K562 (cell line): Measurements from ENCODE around the gene ZNF615. TPM values are rescaled to one million over a fixed set of nuclear protein-coding genes. Genes with fewer than 3 reads are reported as not detected.
A peak's percentile ranks its signal among the peaks of the same experiment; 100 is the strongest.

Source experiments
- ATAC-seq: fragments of 200-7000 bp; cut with Tn5 transposase; 3 replicates; pipeline ENCODE4 v1.9.1; 2020; ENCODE audit warnings: moderate library complexity
- BruUV-seq: library from RNA; stranded (reverse); fragments of 400-500 nt; replicated peaks from 2 replicates; lab custom pipeline; 2021; lab: Mats Ljungman, UMichigan
- CTCF ChIA-PET: fragments of 300-600 bp; formaldehyde crosslinking; extraction: SDS; loops from one replicate; lab custom pipeline; 2021; ENCODE audit warnings: low intra/inter-chr PET ratio; lab: Yijun Ruan, JAX
- POLR2A ChIA-PET: fragments of 300-600, 350-650 bp; sonication (Branson Sonifier 250); formaldehyde crosslinking; extraction: SDS; loops from one replicate; lab custom pipeline; 2021; ENCODE audit warnings: antibody characterized with exemption, inconsistent platforms; lab: Yijun Ruan, JAX
- DNase-seq, 4 experiments: peaks; one replicate each; pipeline versions ENCODE4 v3.0.0 to v3.0.0-alpha.2; 2011 to 2018; ENCODE audit warnings: low spot score in 3 of 4, mixed read lengths in 3 of 4; ENCODE audit errors: extremely low read depth in 1 of 4
- FAIRE-seq: peaks from 2 replicates; lab custom pipeline; 2011; peaks lifted over from hg19 to GRCh38; lab: Jason Lieb, UNC
- H2AFZ ChIP-seq: 2 replicates; pipeline ENCODE4 v1.6.0; 2011; ENCODE audit warnings: low read depth, low read length, control low read depth, inconsistent platforms
- H3K27ac ChIP-seq: fragments of 200-600 bp; 3 replicates; pipeline ENCODE4 v1.8.0; 2011; ENCODE audit warnings: low read depth, mild to moderate bottlenecking, control low read depth, inconsistent platforms, low read length, moderate library complexity, mixed read lengths; ENCODE audit errors: extremely low read depth
- H3K27me3 ChIP-seq, 2 experiments: fragments of 300-600 bp in 1 of 2; 2 replicates in 1 of 2; 3 replicates in 1 of 2; pipeline versions ENCODE4 v1.6.0 to v1.8.0; 2011; ENCODE audit warnings: inconsistent platforms in 2 of 2, low read length in 2 of 2, mild to moderate bottlenecking in 1 of 2, mixed read lengths in 1 of 2, moderate library complexity in 1 of 2; ENCODE audit not compliant: control insufficient read depth in 2 of 2, insufficient read depth in 2 of 2
- H3K36me3 ChIP-seq: fragments of 300-600 bp; 3 replicates; pipeline ENCODE4 v1.8.0; 2011; ENCODE audit warnings: mild to moderate bottlenecking, low read length, inconsistent platforms; ENCODE audit not compliant: control insufficient read depth, insufficient read depth
- H3K4me1 ChIP-seq, 2 experiments: fragments of 200-600 bp in 1 of 2; replicated peaks in 1 of 2; 2 replicates in 1 of 2; 3 replicates in 1 of 2; pipeline versions ENCODE4 v1.5.1 to v1.8.0; 2011; ENCODE audit warnings: inconsistent platforms in 2 of 2, low read length in 2 of 2, mild to moderate bottlenecking in 1 of 2, mixed read lengths in 1 of 2, moderate library complexity in 1 of 2; ENCODE audit not compliant: control insufficient read depth in 2 of 2, insufficient read depth in 2 of 2
- H3K4me2 ChIP-seq: 2 replicates; pipeline ENCODE4 v1.6.1; 2011; ENCODE audit warnings: low read length, control low read depth, inconsistent platforms, mixed read lengths; ENCODE audit not compliant: insufficient read depth
- H3K4me3 ChIP-seq: fragments of 200-600 bp; sonication (generic), shearing (Covaris generic); 2 replicates; pipeline ENCODE4 v1.5.1; 2016; ENCODE audit warnings: control low read depth, inconsistent platforms
- H3K79me2 ChIP-seq: fragments of 200-600 bp; 3 replicates; pipeline ENCODE4 v1.8.0; 2011; ENCODE audit warnings: low read length, inconsistent platforms; ENCODE audit not compliant: control insufficient read depth, insufficient read depth
- H3K9ac ChIP-seq, 2 experiments: 2 replicates each; pipeline versions ENCODE4 v1.6.0 to v1.6.1; 2011; ENCODE audit warnings: low read depth in 2 of 2, low read length in 2 of 2, control low read depth in 1 of 2, inconsistent platforms in 1 of 2, mild to moderate bottlenecking in 1 of 2, mixed read lengths in 1 of 2; ENCODE audit not compliant: insufficient read depth in 1 of 2
- H3K9me1 ChIP-seq: one replicate; pipeline ENCODE4 v1.6.0; 2011; ENCODE audit warnings: inconsistent platforms, mild to moderate bottlenecking, low read length, moderate library complexity; ENCODE audit not compliant: control insufficient read depth, insufficient read depth
- H3K9me3 ChIP-seq: replicated peaks from 2 replicates; pipeline ENCODE4 v1.5.1; 2011; ENCODE audit warnings: low read depth, low read length, inconsistent platforms; ENCODE audit not compliant: control insufficient read depth, insufficient read depth
- H4K20me1 ChIP-seq: replicated peaks from 2 replicates; pipeline ENCODE4 v1.6.1; 2011; ENCODE audit warnings: low read length, inconsistent platforms, mixed read lengths; ENCODE audit not compliant: control insufficient read depth, insufficient read depth
- AFF4 ChIP-seq: sonication (generic); formaldehyde crosslinking; IDR thresholded peaks from 2 replicates; pipeline ENCODE4 v1.8.0; 2023; ENCODE audit warnings: mild to moderate bottlenecking, missing genetic modification reagents
- CBX2 ChIP-seq: fragments of 200-600 bp; sonication (generic); IDR thresholded peaks from one replicate; pipeline ENCODE4 v1.6.1; 2012; ENCODE audit warnings: mild to moderate bottlenecking, low read length, inconsistent platforms; ENCODE audit not compliant: insufficient read depth, poor library complexity, severe bottlenecking
- E2F5 ChIP-seq: sonication (generic); formaldehyde crosslinking; IDR thresholded peaks from 2 replicates; pipeline ENCODE4 v1.8.0; 2022; ENCODE audit warnings: mild to moderate bottlenecking, missing genetic modification reagents
- FOXJ3 ChIP-seq: sonication (generic); formaldehyde crosslinking; IDR thresholded peaks from 2 replicates; pipeline ENCODE4 v1.4.0; 2020; ENCODE audit warnings: mild to moderate bottlenecking, missing genetic modification reagents
- HCFC1 ChIP-seq: IDR thresholded peaks from 2 replicates; pipeline ENCODE4 v1.6.1; 2012; ENCODE audit warnings: low read depth, low read length, improper control_type of control experiment
- MAFG ChIP-seq: fragments of 450-650 bp; conservative IDR thresholded peaks from 2 replicates; pipeline ENCODE4 v1.6.1; 2016; ENCODE audit warnings: missing genetic modification characterization, missing compliant biosample characterization
- NFATC3 ChIP-seq: fragments of 450-650 bp; IDR thresholded peaks from 2 replicates; pipeline ENCODE4 v1.6.1; 2017; ENCODE audit warnings: mild to moderate bottlenecking
- NKRF ChIP-seq: fragments of 450-650 bp; IDR thresholded peaks from 2 replicates; pipeline ENCODE4 v1.6.1; 2016; ENCODE audit warnings: borderline replicate concordance
- XRCC4 ChIP-seq: IDR thresholded peaks from one replicate; pipeline ENCODE4 v1.6.1; 2011; ENCODE audit not compliant: insufficient read depth, insufficient read length; ENCODE audit errors: extremely low read depth
- ZBTB12 ChIP-seq: fragments of 250-450 bp; sonication (Bioruptor Pico); IDR thresholded peaks from 2 replicates; pipeline ENCODE4 v1.4.0; 2020
- ZKSCAN1 ChIP-seq: fragments of 150-350 bp; IDR thresholded peaks from 2 replicates; pipeline ENCODE4 v1.6.1; 2016; ENCODE audit warnings: low read depth, low read length
- ZNF583 ChIP-seq: fragments of 250-450 bp; sonication (Bioruptor Pico); IDR thresholded peaks from 2 replicates; pipeline ENCODE4 v1.4.0; 2020
- ZNF696 ChIP-seq: fragments of 250-450 bp; sonication (Bioruptor Pico); conservative IDR thresholded peaks from 2 replicates; pipeline ENCODE4 v1.4.0; 2020; ENCODE audit warnings: mild to moderate bottlenecking, moderate library complexity
- WGBS: fragments of 100-300 bp; shearing (Covaris generic); methylation state at CpG from one replicate; pipeline ENCODE4 v1.1.6; 2016; ENCODE audit warnings: low coverage, mixed read lengths; ENCODE audit not compliant: insufficient coverage; ENCODE audit errors: missing lambda C conversion rate; 5-methylcytosine and 5-hydroxymethylcytosine counted together
- in situ Hi-C: fragments of 300-500 bp; cut with MboI; formaldehyde crosslinking; loops from 4 replicates; pipeline ENCODE4 v1.15.0; 2018; ENCODE audit warnings: inconsistent platforms, mixed read lengths
- intact Hi-C: fragments of 100-400 bp; cut with micrococcal nuclease; formaldehyde crosslinking; loops from 2 replicates; pipeline ENCODE4 v1.14.2; 2022
- polyA plus RNA-seq, 8 experiments: library from polyadenylated mRNA; depleted of rRNA in 4 of 8; stranded (reverse) in 5 of 8; unstranded in 3 of 8; fragments of >200 nt; fragmentation: Nextera tagmentation in 2 of 8; fragmentation: Illumina TruSeq in 1 of 8; extraction: Ambion mirVana in 2 of 8; extraction: Trizol in 1 of 8; gene quantifications; 2 replicates each; pipeline versions ENCODE4 v1.2.1 to v1.2.3, GENCODE V29; 2011 to 2014; ENCODE audit warnings: inconsistent platforms in 1 of 8, missing spikeins in 1 of 8
- total RNA-seq, 7 experiments: library from RNA; depleted of rRNA in 6 of 7; stranded (reverse); fragments of >200 nt in 6 of 7; fragmentation: Illumina TruSeq in 2 of 7; extraction: Trizol in 2 of 7; gene quantifications; 2 replicates each; pipeline versions ENCODE4 v1.2.1 to v1.2.3, GENCODE V29; 2011 to 2021; ENCODE audit warnings: low replicate concordance in 1 of 7

The ZNF615 gene
- total and polyA plus RNA-seq, 9 of the 15 experiments (the other 6 are each of a cell fraction or from before 2014, with no cell fraction given), result 1.2 to 4.4 (median 2.7) TPM

GRCh38 chr19:52028027-52028779 lies 20.2 kb upstream of the ZNF615 start, which contains the start of gene ZNF614:
ZNF614 (minus strand) TSS chr19:52028379; CDS start chr19:52025745, 2,634 bp downstream.
- ChIA-PET CTCF (no interaction called here), POLR2A (interaction anchor here (1.0 to 1.3 kb wide), 3 partner anchors 10 to 20 kb away, joined by 4 to 7 read pairs (median 6); partner anchors contain the start of gene ZNF432)
- Histone ChIP-seq H3K79me2 (peaks cover 26% of the 10 kb centered on the region), H4K20me1 (no peaks in the 10 kb centered on the region), H3K4me3 (peak within 1 kb of the TSS; percentile 64), H3K27me3 (no peaks in the 10 kb centered on the region), H3K27ac (peak within 1 kb of the TSS; percentile 90), H3K36me3 (peaks cover 28% of the 10 kb centered on the region), H3K9me3 (peaks cover 17% of the 10 kb centered on the region), H2AFZ (peak within 1 kb of the TSS; percentile 99), H3K9ac (peak within 1 kb of the TSS; percentile 91 to 99), H3K9me1 (no peaks in the 10 kb centered on the region), H3K4me2 (peak within 1 kb of the TSS; percentile 89), H3K4me1 (peaks cover 0 to 4% of the 10 kb centered on the region in 2 experiments; a peak in 2 of 5 replicates)
- no TSS peak for BruUV-seq
- peak; percentile 55 for FAIRE-seq
- in situ Hi-C loops (no loop called here), intact Hi-C loops (loop anchor here (1.0 kb wide), 1 partner anchor 20 kb away; the partner anchor contains the start of gene ZNF432)
- WGBS, result under 1% methylated on average over 50 of the region's 53 CpGs
- peak; percentile 98 for ATAC-seq
- peak; percentile 87 to 91 (median 88) for DNase-seq
- TF ChIP-seq AFF4 (CRISPR knock-in tag) (peak; percentile 90), HCFC1 (peak; percentile 94), ZBTB12 (CRISPR knock-in tag) (peak; percentile 99), XRCC4 (no peak), MAFG (tag) (no peak), E2F5 (no peak; the same call in 1 of the 2 replicates), NFATC3 (no peak), CBX2 (no peak), NKRF (peak; percentile 82; the same call in 1 of the 2 replicates), ZNF696 (CRISPR knock-in tag) (no peak), ZKSCAN1 (peak; percentile 84), ZNF583 (0 out of 2 replicates have a peak, but pooled peaks have one; percentile 37), FOXJ3 (CRISPR knock-in tag) (no peak)
